K562 (cell line): ENCODE data around the gene PXN. TPM values are rescaled to one million over a fixed set of nuclear protein-coding genes. Genes with fewer than 3 reads are reported as not detected.

Experiments
- ATAC-seq: fragments of 200-7000 bp; cut with Tn5 transposase; 3 replicates; pipeline ENCODE4 v1.9.1; 2020; ENCODE audit warnings: moderate library complexity
- BruUV-seq: library from RNA; stranded (reverse); fragments of 400-500 nt; replicated peaks from 2 replicates; lab custom pipeline; 2021; lab: Mats Ljungman, UMichigan
- CTCF ChIA-PET: fragments of 300-600 bp; formaldehyde crosslinking; extraction: SDS; loops from one replicate; lab custom pipeline; 2021; ENCODE audit warnings: low intra/inter-chr PET ratio; lab: Yijun Ruan, JAX
- POLR2A ChIA-PET: fragments of 300-600, 350-650 bp; sonication (Branson Sonifier 250); formaldehyde crosslinking; extraction: SDS; loops from one replicate; lab custom pipeline; 2021; ENCODE audit warnings: antibody characterized with exemption, inconsistent platforms; lab: Yijun Ruan, JAX
- DNase-seq, 4 experiments: peaks; one replicate each; pipeline versions ENCODE4 v3.0.0 to v3.0.0-alpha.2; 2011 to 2018; ENCODE audit warnings: low spot score in 3 of 4, mixed read lengths in 3 of 4; ENCODE audit errors: extremely low read depth in 1 of 4
- FAIRE-seq: peaks from 2 replicates; lab custom pipeline; 2011; peaks lifted over from hg19 to GRCh38; lab: Jason Lieb, UNC
- H2AFZ ChIP-seq: 2 replicates; pipeline ENCODE4 v1.6.0; 2011; ENCODE audit warnings: low read depth, low read length, control low read depth, inconsistent platforms
- H3K27ac ChIP-seq: fragments of 200-600 bp; 3 replicates; pipeline ENCODE4 v1.8.0; 2011; ENCODE audit warnings: low read depth, mild to moderate bottlenecking, control low read depth, inconsistent platforms, low read length, moderate library complexity, mixed read lengths; ENCODE audit errors: extremely low read depth
- H3K27me3 ChIP-seq, 2 experiments: fragments of 300-600 bp in 1 of 2; 2 replicates in 1 of 2; 3 replicates in 1 of 2; pipeline versions ENCODE4 v1.6.0 to v1.8.0; 2011; ENCODE audit warnings: inconsistent platforms in 2 of 2, low read length in 2 of 2, mild to moderate bottlenecking in 1 of 2, mixed read lengths in 1 of 2, moderate library complexity in 1 of 2; ENCODE audit not compliant: control insufficient read depth in 2 of 2, insufficient read depth in 2 of 2
- H3K36me3 ChIP-seq: fragments of 300-600 bp; 3 replicates; pipeline ENCODE4 v1.8.0; 2011; ENCODE audit warnings: mild to moderate bottlenecking, low read length, inconsistent platforms; ENCODE audit not compliant: control insufficient read depth, insufficient read depth
- H3K4me1 ChIP-seq, 2 experiments: fragments of 200-600 bp in 1 of 2; replicated peaks in 1 of 2; 2 replicates in 1 of 2; 3 replicates in 1 of 2; pipeline versions ENCODE4 v1.5.1 to v1.8.0; 2011; ENCODE audit warnings: inconsistent platforms in 2 of 2, low read length in 2 of 2, mild to moderate bottlenecking in 1 of 2, mixed read lengths in 1 of 2, moderate library complexity in 1 of 2; ENCODE audit not compliant: control insufficient read depth in 2 of 2, insufficient read depth in 2 of 2
- H3K4me2 ChIP-seq: 2 replicates; pipeline ENCODE4 v1.6.1; 2011; ENCODE audit warnings: low read length, control low read depth, inconsistent platforms, mixed read lengths; ENCODE audit not compliant: insufficient read depth
- H3K4me3 ChIP-seq: fragments of 200-600 bp; sonication (generic), shearing (Covaris generic); 2 replicates; pipeline ENCODE4 v1.5.1; 2016; ENCODE audit warnings: control low read depth, inconsistent platforms
- H3K79me2 ChIP-seq: fragments of 200-600 bp; 3 replicates; pipeline ENCODE4 v1.8.0; 2011; ENCODE audit warnings: low read length, inconsistent platforms; ENCODE audit not compliant: control insufficient read depth, insufficient read depth
- H3K9ac ChIP-seq, 2 experiments: 2 replicates each; pipeline versions ENCODE4 v1.6.0 to v1.6.1; 2011; ENCODE audit warnings: low read depth in 2 of 2, low read length in 2 of 2, control low read depth in 1 of 2, inconsistent platforms in 1 of 2, mild to moderate bottlenecking in 1 of 2, mixed read lengths in 1 of 2; ENCODE audit not compliant: insufficient read depth in 1 of 2
- H3K9me1 ChIP-seq: one replicate; pipeline ENCODE4 v1.6.0; 2011; ENCODE audit warnings: inconsistent platforms, mild to moderate bottlenecking, low read length, moderate library complexity; ENCODE audit not compliant: control insufficient read depth, insufficient read depth
- H3K9me3 ChIP-seq: replicated peaks from 2 replicates; pipeline ENCODE4 v1.5.1; 2011; ENCODE audit warnings: low read depth, low read length, inconsistent platforms; ENCODE audit not compliant: control insufficient read depth, insufficient read depth
- H4K20me1 ChIP-seq: replicated peaks from 2 replicates; pipeline ENCODE4 v1.6.1; 2011; ENCODE audit warnings: low read length, inconsistent platforms, mixed read lengths; ENCODE audit not compliant: control insufficient read depth, insufficient read depth
- E2F4 ChIP-seq: sonication (generic); formaldehyde crosslinking; IDR thresholded peaks from 2 replicates; pipeline ENCODE4 v1.8.0; 2022; ENCODE audit warnings: mild to moderate bottlenecking, low read depth, missing genetic modification reagents
- ELF2 ChIP-seq: fragments of 250-450 bp; sonication (Bioruptor Pico); IDR thresholded peaks from 2 replicates; pipeline ENCODE4 v1.5.0; 2021; ENCODE audit warnings: mild to moderate bottlenecking
- NR3C1 ChIP-seq: sonication (generic); formaldehyde crosslinking; IDR thresholded peaks from 2 replicates; pipeline ENCODE4 v1.8.1; 2022; ENCODE audit warnings: missing genetic modification reagents
- POLR2G ChIP-seq: fragments of 200-400 bp; formaldehyde crosslinking; IDR thresholded peaks from 2 replicates; pipeline ENCODE4 v1.6.1; 2017; ENCODE audit warnings: low read depth, mild to moderate bottlenecking, antibody characterized with exemption, low read length, moderate library complexity
- RBBP5 ChIP-seq: fragments of 200-600 bp; sonication (generic); IDR thresholded peaks from 2 replicates; pipeline ENCODE4 v1.6.1; 2012; ENCODE audit warnings: borderline replicate concordance, mild to moderate bottlenecking, low read length, control low read depth, inconsistent platforms; ENCODE audit not compliant: insufficient read depth, poor library complexity, severe bottlenecking
- RCOR1 ChIP-seq, 2 experiments: IDR thresholded peaks; 2 replicates each; pipeline ENCODE4 v1.6.1; 2012; ENCODE audit warnings: low read depth in 2 of 2, low read length in 2 of 2, borderline replicate concordance in 1 of 2, improper control_type of control experiment in 1 of 2
- SRSF9 ChIP-seq: fragments of 200-400 bp; formaldehyde crosslinking; IDR thresholded peaks from 2 replicates; pipeline ENCODE4 v1.6.1; 2017; ENCODE audit warnings: low read depth, low read length, borderline replicate concordance
- ZSCAN32 ChIP-seq: fragments of 450-650 bp; formaldehyde crosslinking; IDR thresholded peaks from 2 replicates; pipeline ENCODE4 v1.4.0; 2020; ENCODE audit warnings: mild to moderate bottlenecking, moderate library complexity
- WGBS: fragments of 100-300 bp; shearing (Covaris generic); methylation state at CpG from one replicate; pipeline ENCODE4 v1.1.6; 2016; ENCODE audit warnings: low coverage, mixed read lengths; ENCODE audit not compliant: insufficient coverage; ENCODE audit errors: missing lambda C conversion rate; 5-methylcytosine and 5-hydroxymethylcytosine counted together
- in situ Hi-C: fragments of 300-500 bp; cut with MboI; formaldehyde crosslinking; loops from 4 replicates; pipeline ENCODE4 v1.15.0; 2018; ENCODE audit warnings: inconsistent platforms, mixed read lengths
- intact Hi-C: fragments of 100-400 bp; cut with micrococcal nuclease; formaldehyde crosslinking; loops from 2 replicates; pipeline ENCODE4 v1.14.2; 2022
- polyA plus RNA-seq, 8 experiments: library from polyadenylated mRNA; depleted of rRNA in 4 of 8; stranded (reverse) in 5 of 8; unstranded in 3 of 8; fragments of >200 nt; fragmentation: Nextera tagmentation in 2 of 8; fragmentation: Illumina TruSeq in 1 of 8; extraction: Ambion mirVana in 2 of 8; extraction: Trizol in 1 of 8; gene quantifications; 2 replicates each; pipeline versions ENCODE4 v1.2.1 to v1.2.3, GENCODE V29; 2011 to 2014; ENCODE audit warnings: inconsistent platforms in 1 of 8, missing spikeins in 1 of 8
- total RNA-seq, 7 experiments: library from RNA; depleted of rRNA in 6 of 7; stranded (reverse); fragments of >200 nt in 6 of 7; fragmentation: Illumina TruSeq in 2 of 7; extraction: Trizol in 2 of 7; gene quantifications; 2 replicates each; pipeline versions ENCODE4 v1.2.1 to v1.2.3, GENCODE V29; 2011 to 2021; ENCODE audit warnings: low replicate concordance in 1 of 7

Gene PXN
- total and polyA plus RNA-seq, 9 of the 15 experiments (the other 6 are each of a cell fraction or from before 2014, with no cell fraction given): 4.0 to 74.1 (median 18.6) TPM

DNA sequence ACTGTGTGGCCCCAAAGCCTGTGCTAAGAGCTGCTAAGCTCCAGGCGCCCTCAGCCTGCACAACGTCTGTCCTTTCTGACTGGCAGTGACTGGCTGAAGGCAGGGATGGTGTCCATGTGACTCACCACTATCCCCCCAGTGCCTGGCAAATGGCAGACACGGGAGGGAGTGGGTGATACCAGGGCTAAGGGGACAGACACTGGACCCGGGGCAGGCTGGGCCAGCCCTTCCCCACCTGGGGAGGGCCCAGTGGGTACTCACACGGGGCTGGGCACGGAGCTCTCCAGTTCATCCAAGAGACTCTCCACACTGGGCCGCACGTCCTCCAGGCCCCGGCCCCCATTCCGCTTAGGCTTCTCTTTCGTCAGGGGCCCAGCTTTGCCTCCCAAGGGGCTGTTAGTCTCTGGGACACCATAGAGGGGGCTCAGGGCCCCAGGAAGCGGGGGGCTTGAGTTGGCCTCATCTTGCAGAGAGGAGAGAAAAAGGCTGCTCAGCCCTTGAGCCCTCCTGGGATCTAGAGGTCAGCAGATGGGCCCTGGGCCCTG lies 43.2 kb downstream of the PXN start:
- ChIA-PET POLR2A (interaction anchor here (0.5 to 17.7 kb wide), 4 partner anchors 9 to 69 kb away, joined by 3 to 420 read pairs (median 170); partner anchors contain the start of genes GCN1, RNU4-1, RNU4-2 and RPLP0), CTCF (no interaction called here)
- peaks cover 8% of the 10 kb centered on the region; the same call in 1 of the 3 replicates for H3K79me2 ChIP-seq
- H3K4me2 ChIP-seq: no peak overlapping the region
- H4K20me1 ChIP-seq: no peaks in the 10 kb centered on the region; the same call in 1 of the 2 replicates
- H3K36me3 ChIP-seq: peaks cover 70% of the 10 kb centered on the region; the same call in 2 of the 3 replicates
- in situ Hi-C loops: no loop called here
- no peaks in the 10 kb centered on the region for H3K27me3 ChIP-seq
- H3K9ac ChIP-seq: peak overlapping the region in 1 of 2 experiments; percentile 9; a peak in 1 of 4 replicates
- no peak overlapping the region for H2AFZ ChIP-seq
- peaks cover 2% of the 10 kb centered on the region for H3K9me1 ChIP-seq
- DNase-seq (no peak), ATAC-seq (no peak), FAIRE-seq (no peak)
- WGBS: 72% methylated on average over 5 of the region's 12 CpGs
- H3K27ac ChIP-seq: no peak overlapping the region
- intact Hi-C loops: no loop called here
- peaks cover 19 to 39% of the 10 kb centered on the region in 2 experiments for H3K4me1 ChIP-seq
- no peaks in the 10 kb centered on the region for H3K9me3 ChIP-seq
- BruUV-seq: no TSS peak
- no peak overlapping the region for H3K4me3 ChIP-seq
- TF ChIP-seq POLR2G (peak; percentile 41; the same call in 1 of the 2 replicates), RCOR1 (IDR thresholded peaks at IDR 0.05; ENCODE audit: borderline replicate concordance in 1 of 2, low read depth in 2 of 2, low read length in 2 of 2) (no peak), SRSF9 (no peak), E2F4 (CRISPR knock-in tag) (no peak), ELF2 (CRISPR knock-in tag) (no peak), RBBP5 (no peak), ZSCAN32 (CRISPR knock-in tag) (no peak), NR3C1 (CRISPR knock-in tag) (no peak)
